ENCODE results near the gene ERMARD.

Gene ERMARD

GRCh38 chr6:169792306-169793015, 41.0 kb downstream of the ERMARD start:
- Histone ChIP-seq H3K27me3 (ENCODE audit: low read depth, low read length) (no peaks in the 10 kb centered on the region), H2AFZ (ENCODE audit: low read depth, low read length) (no peak overlapping the region), H3K9me3 (ENCODE audit: insufficient read depth, low read length) (no peaks in the 10 kb centered on the region), H3K27ac (ENCODE audit: low read length) (no peak overlapping the region), H3K9ac (ENCODE audit: low read length) (no peak overlapping the region), H3K4me1 (ENCODE audit: low read length) (peaks cover 4% of the 10 kb centered on the region; the same call in 1 of the 2 replicates), H3K4me2 (ENCODE audit: low read length) (no peak overlapping the region), H3K79me2 (ENCODE audit: low read length) (no peaks in the 10 kb centered on the region), H3K36me3 (replicated peaks; ENCODE audit: low read depth, low read length) (no peaks in the 10 kb centered on the region), H3K4me3 (ENCODE audit: low read length) (no peak overlapping the region), H4K20me1 (ENCODE audit: insufficient read depth, low read length) (no peaks in the 10 kb centered on the region)
- TF ChIP-seq, protein P1, sequence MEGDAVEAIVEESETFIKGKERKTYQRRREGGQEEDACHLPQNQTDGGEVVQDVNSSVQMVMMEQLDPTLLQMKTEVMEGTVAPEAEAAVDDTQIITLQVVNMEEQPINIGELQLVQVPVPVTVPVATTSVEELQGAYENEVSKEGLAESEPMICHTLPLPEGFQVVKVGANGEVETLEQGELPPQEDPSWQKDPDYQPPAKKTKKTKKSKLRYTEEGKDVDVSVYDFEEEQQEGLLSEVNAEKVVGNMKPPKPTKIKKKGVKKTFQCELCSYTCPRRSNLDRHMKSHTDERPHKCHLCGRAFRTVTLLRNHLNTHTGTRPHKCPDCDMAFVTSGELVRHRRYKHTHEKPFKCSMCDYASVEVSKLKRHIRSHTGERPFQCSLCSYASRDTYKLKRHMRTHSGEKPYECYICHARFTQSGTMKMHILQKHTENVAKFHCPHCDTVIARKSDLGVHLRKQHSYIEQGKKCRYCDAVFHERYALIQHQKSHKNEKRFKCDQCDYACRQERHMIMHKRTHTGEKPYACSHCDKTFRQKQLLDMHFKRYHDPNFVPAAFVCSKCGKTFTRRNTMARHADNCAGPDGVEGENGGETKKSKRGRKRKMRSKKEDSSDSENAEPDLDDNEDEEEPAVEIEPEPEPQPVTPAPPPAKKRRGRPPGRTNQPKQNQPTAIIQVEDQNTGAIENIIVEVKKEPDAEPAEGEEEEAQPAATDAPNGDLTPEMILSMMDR (IDR thresholded peaks at IDR 0.05; ENCODE audit: low read depth, low read length): no peak
- no peak for TF ChIP-seq EZH2phosphoT487 (IDR thresholded peaks at IDR 0.05; ENCODE audit: low read depth)

GRCh38 chr6:169793408-169793807, 42.0 kb downstream of the ERMARD start:
- no peak overlapping the region for H3K9ac ChIP-seq (ENCODE audit: low read length)
- H4K20me1 ChIP-seq (ENCODE audit: insufficient read depth, low read length): no peaks in the 10 kb centered on the region
- TF ChIP-seq EZH2phosphoT487 (IDR thresholded peaks at IDR 0.05; ENCODE audit: low read depth): no peak
- TF ChIP-seq, protein P1 (IDR thresholded peaks at IDR 0.05; ENCODE audit: low read depth, low read length): no peak
- H3K79me2 ChIP-seq (ENCODE audit: low read length): no peaks in the 10 kb centered on the region
- no peaks in the 10 kb centered on the region for H3K36me3 ChIP-seq (replicated peaks; ENCODE audit: low read depth, low read length)
- no peak overlapping the region for H3K27ac ChIP-seq (ENCODE audit: low read length)
- H2AFZ ChIP-seq (ENCODE audit: low read depth, low read length): no peak overlapping the region
- H3K4me1 ChIP-seq (ENCODE audit: low read length): peaks cover 4% of the 10 kb centered on the region; the same call in 1 of the 2 replicates
- H3K4me3 ChIP-seq (ENCODE audit: low read length): no peak overlapping the region
- H3K27me3 ChIP-seq (ENCODE audit: low read depth, low read length): 0 out of 2 replicates have a peak, but pooled peaks cover 1% of the 10 kb centered on the region
- H3K4me2 ChIP-seq (ENCODE audit: low read length): no peak overlapping the region
- no peaks in the 10 kb centered on the region for H3K9me3 ChIP-seq (ENCODE audit: insufficient read depth, low read length)

DNA sequence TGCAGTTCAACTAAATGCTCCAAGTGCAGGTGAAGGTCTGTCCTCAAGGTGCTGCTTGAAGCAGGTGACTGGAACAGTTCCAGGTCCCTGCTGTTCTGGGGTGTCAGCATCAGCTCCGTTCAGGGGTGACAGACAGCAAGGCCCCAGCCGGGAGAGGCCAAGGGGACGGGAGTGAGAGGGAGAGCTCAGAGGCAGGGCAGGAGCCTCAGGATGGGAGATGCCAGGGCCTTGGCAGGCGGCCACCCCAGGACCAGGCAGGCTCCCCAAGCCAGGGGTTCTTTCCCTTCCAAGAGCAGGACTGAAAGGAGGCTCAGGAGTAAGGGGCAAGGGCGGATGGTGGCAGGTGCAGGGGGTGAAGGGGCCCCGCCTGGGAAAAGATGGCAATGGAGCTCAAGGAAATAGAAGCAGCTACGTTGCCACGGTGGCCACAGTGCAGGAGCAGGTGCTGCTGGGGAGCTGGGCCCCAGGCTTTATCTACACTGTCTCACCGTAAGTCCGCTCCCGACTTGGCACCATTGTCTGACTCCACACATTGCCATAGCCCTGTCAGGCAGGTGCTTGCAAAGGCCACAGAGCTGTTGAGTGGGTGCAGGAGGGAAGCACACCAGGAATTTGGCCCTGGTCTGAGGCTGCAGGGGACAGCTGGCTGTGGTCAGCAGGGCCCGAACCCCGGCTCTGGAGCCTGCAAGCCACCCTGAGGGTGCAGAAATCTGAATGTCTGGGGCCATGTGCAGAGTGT, 43.1 kb downstream of the ERMARD start:
- no peaks in the 10 kb centered on the region for H3K36me3 ChIP-seq (replicated peaks; ENCODE audit: low read depth, low read length)
- no peaks in the 10 kb centered on the region for H4K20me1 ChIP-seq (ENCODE audit: insufficient read depth, low read length)
- 0 out of 2 replicates have a peak, but pooled peaks cover 5% of the 10 kb centered on the region for H3K27me3 ChIP-seq (ENCODE audit: low read depth, low read length)
- H3K79me2 ChIP-seq (ENCODE audit: low read length): no peaks in the 10 kb centered on the region
- no peak overlapping the region for H3K4me3 ChIP-seq (ENCODE audit: low read length)
- H3K9me3 ChIP-seq (ENCODE audit: insufficient read depth, low read length): no peaks in the 10 kb centered on the region
- H3K4me2 ChIP-seq (ENCODE audit: low read length): no peak overlapping the region
- TF ChIP-seq, protein P1 (IDR thresholded peaks at IDR 0.05; ENCODE audit: low read depth, low read length): no peak
- no peak for TF ChIP-seq EZH2phosphoT487 (IDR thresholded peaks at IDR 0.05; ENCODE audit: low read depth)
- no peak overlapping the region for H3K9ac ChIP-seq (ENCODE audit: low read length)
- no peak overlapping the region for H2AFZ ChIP-seq (ENCODE audit: low read depth, low read length)
- peaks cover 4% of the 10 kb centered on the region; the same call in 1 of the 2 replicates for H3K4me1 ChIP-seq (ENCODE audit: low read length)
- H3K27ac ChIP-seq (ENCODE audit: low read length): no peak overlapping the region

DNA sequence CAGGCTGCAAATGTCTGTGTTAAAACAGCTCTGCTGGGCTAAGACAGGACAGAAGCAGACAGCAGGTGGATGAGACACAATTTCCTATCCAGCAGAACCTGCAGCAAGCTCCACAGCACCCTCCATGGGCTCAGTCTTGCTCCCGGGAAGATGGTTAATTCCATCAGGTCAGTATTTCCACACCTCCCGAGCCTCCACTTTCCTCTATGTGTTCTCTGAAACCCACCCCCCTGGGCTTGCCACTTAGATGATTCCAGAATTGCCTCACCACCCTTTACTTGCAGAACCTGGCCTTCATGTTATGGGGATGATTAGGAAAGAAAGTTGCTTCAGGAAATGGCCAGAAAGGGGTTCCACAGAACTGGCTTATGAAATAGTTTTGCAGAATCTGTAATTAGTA, 43.8 kb downstream of the ERMARD start:
- Histone ChIP-seq H3K4me3 (ENCODE audit: low read length) (no peak overlapping the region), H2AFZ (ENCODE audit: low read depth, low read length) (no peak overlapping the region), H3K79me2 (ENCODE audit: low read length) (no peaks in the 10 kb centered on the region), H3K9me3 (ENCODE audit: insufficient read depth, low read length) (no peaks in the 10 kb centered on the region), H3K36me3 (replicated peaks; ENCODE audit: low read depth, low read length) (no peaks in the 10 kb centered on the region), H3K27me3 (ENCODE audit: low read depth, low read length) (0 out of 2 replicates have a peak, but pooled peaks cover 5% of the 10 kb centered on the region), H3K27ac (ENCODE audit: low read length) (no peak overlapping the region), H3K4me2 (ENCODE audit: low read length) (no peak overlapping the region), H3K4me1 (ENCODE audit: low read length) (peaks cover 6% of the 10 kb centered on the region; the same call in 1 of the 2 replicates), H4K20me1 (ENCODE audit: insufficient read depth, low read length) (no peaks in the 10 kb centered on the region), H3K9ac (ENCODE audit: low read length) (no peak overlapping the region)
- TF ChIP-seq, protein P1 (IDR thresholded peaks at IDR 0.05; ENCODE audit: low read depth, low read length): no peak
- TF ChIP-seq EZH2phosphoT487 (IDR thresholded peaks at IDR 0.05; ENCODE audit: low read depth): no peak

All from OCI-LY3 (cell line).